Measurements from ENCODE around the gene PGM1.

DNA sequence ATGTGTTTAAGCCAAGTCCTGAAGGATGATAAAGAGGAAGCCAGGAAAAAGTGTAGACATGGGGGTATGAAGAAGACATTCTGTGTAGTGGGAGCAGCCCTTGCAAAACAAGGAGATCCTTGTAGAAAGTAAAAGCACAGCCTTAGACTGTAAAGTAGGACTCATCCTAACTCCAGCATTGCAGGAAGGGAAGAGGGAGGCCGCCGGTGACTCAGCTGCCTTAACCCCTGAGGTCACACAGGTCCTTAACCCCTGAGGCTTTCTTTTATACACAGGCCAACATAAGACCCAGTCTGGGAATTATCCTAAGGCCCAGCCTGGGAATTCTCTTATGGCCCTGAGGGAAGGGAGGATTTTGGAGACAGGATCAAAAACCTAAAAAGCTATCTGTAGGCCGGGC is 18.0 kb downstream of the PGM1 start:
- TF ChIP-seq, protein P1, sequence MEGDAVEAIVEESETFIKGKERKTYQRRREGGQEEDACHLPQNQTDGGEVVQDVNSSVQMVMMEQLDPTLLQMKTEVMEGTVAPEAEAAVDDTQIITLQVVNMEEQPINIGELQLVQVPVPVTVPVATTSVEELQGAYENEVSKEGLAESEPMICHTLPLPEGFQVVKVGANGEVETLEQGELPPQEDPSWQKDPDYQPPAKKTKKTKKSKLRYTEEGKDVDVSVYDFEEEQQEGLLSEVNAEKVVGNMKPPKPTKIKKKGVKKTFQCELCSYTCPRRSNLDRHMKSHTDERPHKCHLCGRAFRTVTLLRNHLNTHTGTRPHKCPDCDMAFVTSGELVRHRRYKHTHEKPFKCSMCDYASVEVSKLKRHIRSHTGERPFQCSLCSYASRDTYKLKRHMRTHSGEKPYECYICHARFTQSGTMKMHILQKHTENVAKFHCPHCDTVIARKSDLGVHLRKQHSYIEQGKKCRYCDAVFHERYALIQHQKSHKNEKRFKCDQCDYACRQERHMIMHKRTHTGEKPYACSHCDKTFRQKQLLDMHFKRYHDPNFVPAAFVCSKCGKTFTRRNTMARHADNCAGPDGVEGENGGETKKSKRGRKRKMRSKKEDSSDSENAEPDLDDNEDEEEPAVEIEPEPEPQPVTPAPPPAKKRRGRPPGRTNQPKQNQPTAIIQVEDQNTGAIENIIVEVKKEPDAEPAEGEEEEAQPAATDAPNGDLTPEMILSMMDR (IDR thresholded peaks at IDR 0.05 in 2 of 3, conservative IDR thresholded peaks at IDR 0.05 in 1 of 3; ENCODE audit: insufficient read depth in 2 of 3, low read depth in 1 of 3, low read length in 3 of 3) = no peak
- no peak for TF ChIP-seq SREBF2 (CRISPR knock-in tag; IDR thresholded peaks at IDR 0.05)
- TF ChIP-seq ZFP36 (IDR thresholded peaks at IDR 0.05; ENCODE audit: low read depth, low read length, partially characterized antibody) = no peak
- no peak for TF ChIP-seq CHD2 (IDR thresholded peaks at IDR 0.05; ENCODE audit: low read depth, low read length)

All from K562 (cell line).